ENCODE measurements around the gene TTI1.

- TF ChIP-seq TBL1XR1 (IDR thresholded peaks at IDR 0.05; ENCODE audit: low read length in 2 of 2) (no peak), ATF3 (IDR thresholded peaks at IDR 0.05) (no peak), ATF3 (CRISPR knock-in tag; conservative IDR thresholded peaks at IDR 0.05) (no peak), CTCF (IDR thresholded peaks at IDR 0.05 in 2 of 3, conservative IDR thresholded peaks at IDR 0.05 in 1 of 3; ENCODE audit: insufficient read depth in 2 of 3, low read depth in 1 of 3, low read length in 3 of 3) (no peak), USF2 (CRISPR knock-in tag; IDR thresholded peaks at IDR 0.05) (no peak), ZNF76 (CRISPR knock-in tag; IDR thresholded peaks at IDR 0.05; ENCODE audit: borderline replicate concordance) (no peak), SRF (CRISPR knock-in tag; IDR thresholded peaks at IDR 0.05) (no peak), ZKSCAN8 (CRISPR knock-in tag; IDR thresholded peaks at IDR 0.05) (no peak), ZNF318 (IDR thresholded peaks at IDR 0.05; ENCODE audit: borderline replicate concordance in 1 of 2, low read depth in 1 of 2) (no peak), PHF20 (IDR thresholded peaks at IDR 0.05; ENCODE audit: partially characterized antibody) (no peak), POLR2AphosphoS5 (IDR thresholded peaks at IDR 0.05; ENCODE audit: control insufficient read depth, insufficient read depth, low read depth, low read length) (no peak), PHF8 (IDR thresholded peaks at IDR 0.05; ENCODE audit: borderline replicate concordance, low read length) (no peak), GTF2B (IDR thresholded peaks at IDR 0.05; ENCODE audit: extremely low read depth, insufficient read length) (no peak), NRF1 (conservative IDR thresholded peaks at IDR 0.05 in 1 of 2, IDR thresholded peaks at IDR 0.05 in 1 of 2) (no peak), RFX5 (IDR thresholded peaks at IDR 0.05; ENCODE audit: low read depth, low read length) (no peak)
These were observed 45.5 kb downstream of the TTI1 start for GRCh38 chr20:37987602-37988290.
